Testis (tissue), 3 donors: ENCODE results near the gene TLX1. TPM values are rescaled to one million over a fixed set of nuclear protein-coding genes. Genes with fewer than 3 reads are reported as not detected.

Experiments
- DNase-seq: peaks from one replicate; pipeline ENCODE4 v3.0.0-alpha.2; 2019
- H3K27ac ChIP-seq, 2 donors: fragments of 200-600 bp; sonication (generic); one replicate each; pipeline ENCODE4 v1.5.1; 2019
- H3K27me3 ChIP-seq: fragments of 200-600 bp; sonication (generic); one replicate; pipeline ENCODE4 v1.5.1; 2019
- H3K36me3 ChIP-seq: fragments of 200-600 bp; sonication (generic); one replicate; pipeline ENCODE4 v1.5.1; 2017; ENCODE audit warnings: low read depth; ENCODE audit errors: missing control alignments
- H3K4me1 ChIP-seq: fragments of 200-600 bp; sonication (generic); one replicate; pipeline ENCODE4 v1.5.1; 2019
- H3K4me3 ChIP-seq, 2 donors: fragments of 200-600 bp; sonication (generic); one replicate each; pipeline ENCODE4 v1.5.1; 2017 to 2019
- H3K9me3 ChIP-seq: fragments of 200-600 bp; sonication (generic); one replicate; pipeline ENCODE4 v1.5.1; 2017
- CTCF ChIP-seq, 3 experiments: fragments of 450-650 bp in 2 of 3; fragments of 200-600 bp in 1 of 3; sonication (generic) in 1 of 3; IDR thresholded peaks; one replicate each; pipeline ENCODE4 v1.5.1; 2016 to 2019; ENCODE audit warnings: antibody characterized with exemption in 3 of 3, mild to moderate bottlenecking in 2 of 3, moderate library complexity in 1 of 3
- POLR2A ChIP-seq: fragments of 450-650 bp; IDR thresholded peaks from one replicate; pipeline ENCODE4 v1.6.1; 2017; ENCODE audit warnings: antibody characterized with exemption, mild to moderate bottlenecking, moderate library complexity
- WGBS, 2 donors: methylation state at CpG; one replicate each; pipeline ENCODE4 v1.1.5; 2018; 5-methylcytosine and 5-hydroxymethylcytosine counted together
- intact Hi-C: fragments of 100-400 bp; cut with DNase I; formaldehyde crosslinking; loops from one replicate; pipeline ENCODE4 v1.15.1; 2023; ENCODE audit warnings: low total_unique reads
- polyA plus RNA-seq: library from polyadenylated mRNA; stranded (reverse); fragments of 350-450 nt; fragmentation: Illumina TruSeq; extraction: RNeasy Lipid Tissue Mini Kit (QIAGEN cat#74804); gene quantifications from one replicate; pipeline ENCODE4 v1.2.3, GENCODE V29; 2014; ENCODE audit warnings: low read depth, low replicate concordance; ENCODE audit not compliant: insufficient read depth
- total RNA-seq, 2 donors: library from RNA; depleted of rRNA; stranded (reverse); fragments of >200 nt; gene quantifications; one replicate each; pipeline ENCODE4 v1.2.3, GENCODE V29; 2016

TLX1 gene
- total and polyA plus RNA-seq, 3 donors from 2014 or later: 0.44 to 1.7 (median 0.99) TPM

GRCh38 chr10:101135141-101136006 lies 4.3 kb downstream of the TLX1 start:
- intact Hi-C loops: no loop called here
- H3K27ac ChIP-seq: no peak overlapping the region
- DNase-seq: no peak
- no peaks in the 10 kb centered on the region for H3K36me3 ChIP-seq
- 12 to 13% methylated on average over 24 to 36 of the region's 36 CpGs for WGBS, 2 donors
- peak overlapping the region in 1 of 2 donors; percentile 20 for H3K4me3 ChIP-seq
- H3K4me1 ChIP-seq: peaks cover 8% of the 10 kb centered on the region
- H3K9me3 ChIP-seq: no peaks in the 10 kb centered on the region
- no peaks in the 10 kb centered on the region for H3K27me3 ChIP-seq
- TF ChIP-seq POLR2A (no peak), CTCF (IDR thresholded peaks at IDR 0.05) (no peak)

- TF ChIP-seq CTCF (IDR thresholded peaks at IDR 0.05) (no peak), POLR2A (no peak)
- intact Hi-C loops: no loop called here
- no peaks in the 10 kb centered on the region for H3K36me3 ChIP-seq
- no peak for DNase-seq
- H3K9me3 ChIP-seq: no peaks in the 10 kb centered on the region
- no peak overlapping the region for H3K4me3 ChIP-seq
- peaks cover 5% of the 10 kb centered on the region for H3K4me1 ChIP-seq
- no peak overlapping the region for H3K27ac ChIP-seq
- no peaks in the 10 kb centered on the region for H3K27me3 ChIP-seq
- WGBS, 2 donors: 8 to 9% methylated on average over 10 to 33 of the region's 33 CpGs
Measured at GRCh38 chr10:101136007-101136707, 5.1 kb downstream of the TLX1 start.

GRCh38 chr10:101136708-101137121 lies 5.6 kb downstream of the TLX1 start:
- no peaks in the 10 kb centered on the region for H3K36me3 ChIP-seq
- H3K27ac ChIP-seq: no peak overlapping the region
- no peak for TF ChIP-seq CTCF (IDR thresholded peaks at IDR 0.05)
- H3K27me3 ChIP-seq: no peaks in the 10 kb centered on the region
- no peaks in the 10 kb centered on the region for H3K4me1 ChIP-seq
- H3K9me3 ChIP-seq: no peaks in the 10 kb centered on the region
- DNase-seq: no peak
- WGBS, 2 donors: 12 to 15% methylated on average over 7 to 23 of the region's 26 CpGs
- no peak overlapping the region for H3K4me3 ChIP-seq
- intact Hi-C loops: no loop called here

GRCh38 chr10:101137271-101137670 lies 6.2 kb downstream of the TLX1 start:
- H3K9me3 ChIP-seq: no peaks in the 10 kb centered on the region
- H3K36me3 ChIP-seq: no peaks in the 10 kb centered on the region
- no peaks in the 10 kb centered on the region for H3K4me1 ChIP-seq
- TF ChIP-seq CTCF (IDR thresholded peaks at IDR 0.05) (no peak), POLR2A (no peak)
- no peak for DNase-seq
- no peaks in the 10 kb centered on the region for H3K27me3 ChIP-seq
- no peak overlapping the region for H3K27ac ChIP-seq
- intact Hi-C loops: no loop called here
- H3K4me3 ChIP-seq: no peak overlapping the region
- 50 to 61% methylated on average over 1 to 2 of the region's 2 CpGs for WGBS, 2 donors
